PFSK-1 (cell line): ENCODE measurements around the gene EBF4.

Experiments used
- FOXP2 ChIP-seq: optimal IDR thresholded peaks from 2 replicates; pipeline ENCODE3; 2011; ENCODE audit warnings: borderline replicate concordance, control low read depth, inconsistent platforms; ENCODE audit not compliant: insufficient read depth; ENCODE audit errors: extremely low read length, extremely low read depth
- POLR2AphosphoS5 ChIP-seq: IDR thresholded peaks from 2 replicates; pipeline ENCODE4 v1.6.1; 2012; ENCODE audit warnings: low read depth, mild to moderate bottlenecking, control low read depth, low read length, moderate library complexity
- REST ChIP-seq, 2 experiments: IDR thresholded peaks; 2 replicates each; pipeline versions ENCODE4 v1.6.1 to v1.8.0; 2011 to 2012; ENCODE audit warnings: low read depth in 2 of 2, low read length in 2 of 2, control low read depth in 1 of 2, inconsistent platforms in 1 of 2, mild to moderate bottlenecking in 1 of 2, moderate library complexity in 1 of 2; ENCODE audit not compliant: insufficient read depth in 1 of 2
- SIN3A ChIP-seq: IDR thresholded peaks from 2 replicates; pipeline ENCODE4 v1.6.1; 2012; ENCODE audit warnings: mild to moderate bottlenecking, low read length, moderate library complexity, borderline replicate concordance; ENCODE audit not compliant: insufficient read depth
- TAF1 ChIP-seq: IDR thresholded peaks from 2 replicates; pipeline ENCODE4 v1.6.1; 2012; ENCODE audit warnings: low read length, control low read depth, borderline replicate concordance; ENCODE audit not compliant: insufficient read depth

The EBF4 gene

DNA sequence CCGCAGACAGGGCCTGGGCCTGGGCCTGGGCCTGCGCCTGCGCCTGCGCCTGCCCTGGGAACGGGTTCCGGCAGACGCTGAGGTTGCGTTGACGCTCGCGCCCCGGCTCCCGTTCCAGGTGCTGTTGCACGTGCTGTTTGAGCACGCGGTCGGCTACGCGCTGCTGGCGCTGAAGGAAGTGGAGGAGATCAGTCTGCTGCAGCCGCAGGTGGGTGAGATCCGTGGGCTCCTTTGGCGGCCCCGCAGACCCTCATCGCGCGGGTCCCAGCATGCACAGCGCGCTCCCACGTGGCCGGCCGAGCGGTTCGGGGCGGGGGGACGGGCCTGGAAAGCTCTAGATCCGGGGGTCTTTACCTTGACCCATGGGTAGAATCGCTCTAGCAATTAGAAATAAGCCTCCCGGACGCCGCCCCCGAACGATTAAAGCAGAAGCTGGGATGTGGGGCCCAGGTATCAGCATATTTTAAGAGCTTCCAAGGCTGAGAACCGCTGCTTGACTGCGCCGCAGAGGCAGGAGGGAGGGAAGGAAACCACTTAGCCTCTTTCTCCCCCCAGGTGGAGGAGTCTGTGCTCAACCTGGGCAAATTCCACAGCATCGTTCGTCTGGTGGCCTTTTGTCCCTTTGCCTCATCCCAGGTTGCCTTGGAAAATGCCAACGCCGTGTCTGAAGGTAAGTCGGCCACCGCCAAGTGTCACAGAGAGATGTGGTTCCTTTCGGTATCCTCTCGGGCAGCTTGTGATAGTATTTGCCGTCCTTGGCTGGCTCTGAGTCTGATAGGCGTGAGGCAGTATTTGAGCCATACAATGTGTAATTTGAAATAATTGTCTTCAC, 39.6 kb upstream of the EBF4 start:
- TF ChIP-seq SIN3A = no peak
- peak; percentile 10; the same call in 1 of the 2 replicates for TF ChIP-seq POLR2AphosphoS5

GRCh38 chr20:2653556-2654383, 38.8 kb upstream of the EBF4 start:
- no peak for TF ChIP-seq SIN3A
- no peak for TF ChIP-seq REST (IDR thresholded peaks at IDR 0.05; ENCODE audit: insufficient read depth in 1 of 2, low read depth in 2 of 2, low read length in 2 of 2)
- no peak for TF ChIP-seq TAF1
- TF ChIP-seq FOXP2 = no peak
- TF ChIP-seq POLR2AphosphoS5 = no peak

- TF ChIP-seq POLR2AphosphoS5 = no peak
- TF ChIP-seq REST (IDR thresholded peaks at IDR 0.05; ENCODE audit: insufficient read depth in 1 of 2, low read depth in 2 of 2, low read length in 2 of 2) = no peak
- TF ChIP-seq FOXP2 = no peak
- TF ChIP-seq TAF1 = no peak
- TF ChIP-seq SIN3A = no peak
These were observed 38.2 kb upstream of the EBF4 start for GRCh38 chr20:2654384-2654822.

DNA sequence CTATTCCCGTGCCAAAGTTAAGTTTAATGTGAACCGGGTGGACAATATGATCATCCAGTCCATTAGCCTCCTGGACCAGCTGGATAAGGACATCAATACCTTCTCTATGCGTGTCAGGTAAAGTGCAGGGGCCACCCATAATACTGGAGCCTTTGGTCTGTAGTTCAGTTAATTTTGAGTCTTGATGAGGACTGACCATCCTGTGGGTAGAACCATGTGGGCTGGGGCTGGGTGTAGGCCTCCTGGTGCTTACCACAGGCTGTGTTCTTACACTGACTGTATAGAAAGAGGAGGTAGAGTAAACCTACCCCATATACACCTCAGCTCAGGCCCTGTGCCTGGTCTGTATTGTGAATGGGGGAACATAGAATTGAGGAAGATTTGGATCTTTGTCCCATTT, 37.7 kb upstream of the EBF4 start:
- TF ChIP-seq SIN3A = no peak

GRCh38 chr20:2655331-2656116, 37.1 kb upstream of the EBF4 start:
- TF ChIP-seq REST (IDR thresholded peaks at IDR 0.05; ENCODE audit: insufficient read depth in 1 of 2, low read depth in 2 of 2, low read length in 2 of 2) (no peak), SIN3A (no peak), POLR2AphosphoS5 (peak; percentile 30; the same call in 1 of the 2 replicates)
